ENCODE measurements around the gene ERBIN. TPM values are rescaled to one million over a fixed set of nuclear protein-coding genes. Genes with fewer than 3 reads are reported as not detected.

Gene ERBIN
- total RNA-seq, 4 donors from 2014 or later = 78.2 to 104 (median 95.3) TPM

- 48 to 67% methylated on average over 1 of the region's 1 CpG for WGBS, 2 donors
- H3K4me3 ChIP-seq (ENCODE audit: low read depth, poor library complexity, severe bottlenecking) = no peak overlapping the region
- TF ChIP-seq POLR2A (IDR thresholded peaks at IDR 0.05) (no peak), CTCF (IDR thresholded peaks at IDR 0.05) (no peak)
- intact Hi-C loops (cut with DNase I; ENCODE audit: low total_unique reads) = no loop called here
- DNase-seq (ENCODE audit: low spot score in 2 of 2) = no peak
These were observed 59.7 kb downstream of the ERBIN start for GRCh38 chr5:65986050-65986451.

- 85 to 92% methylated on average over 3 of the region's 3 CpGs for whole genome bisulfite sequencing, 2 donors
- intact Hi-C loops (cut with DNase I; ENCODE audit: low total_unique reads) = no loop called here
- DNase-seq (ENCODE audit: low spot score in 2 of 2) = no peak
- TF ChIP-seq POLR2A (IDR thresholded peaks at IDR 0.05) (no peak), CTCF (IDR thresholded peaks at IDR 0.05) (no peak)
- no peak overlapping the region for H3K4me3 ChIP-seq (ENCODE audit: low read depth, poor library complexity, severe bottlenecking)
These were observed 60.4 kb downstream of the ERBIN start for GRCh38 chr5:65986796-65987195.

GRCh38 chr5:65987982-65988381 is 61.6 kb downstream of the ERBIN start:
- no peak overlapping the region for H3K4me3 ChIP-seq (ENCODE audit: low read depth, poor library complexity, severe bottlenecking)
- 95 to 96% methylated on average over 4 of the region's 4 CpGs for WGBS, 2 donors
- DNase-seq (ENCODE audit: low spot score in 2 of 2) = no peak
- intact Hi-C loops (cut with DNase I; ENCODE audit: low total_unique reads) = no loop called here
- TF ChIP-seq POLR2A (IDR thresholded peaks at IDR 0.05) = no peak
- no peak for TF ChIP-seq CTCF (IDR thresholded peaks at IDR 0.05)

GRCh38 chr5:65989158-65989557 is 62.8 kb downstream of the ERBIN start:
- no peak for DNase-seq (ENCODE audit: low spot score in 2 of 2)
- TF ChIP-seq POLR2A (IDR thresholded peaks at IDR 0.05) = no peak
- TF ChIP-seq CTCF (IDR thresholded peaks at IDR 0.05) = no peak
- H3K4me3 ChIP-seq (ENCODE audit: low read depth, poor library complexity, severe bottlenecking) = no peak overlapping the region
- WGBS, 2 donors = 81% methylated on average over 4 of the region's 4 CpGs
- intact Hi-C loops (cut with DNase I; ENCODE audit: low total_unique reads) = no loop called here

- intact Hi-C loops (cut with DNase I; ENCODE audit: low total_unique reads) = no loop called here
- TF ChIP-seq CTCF (IDR thresholded peaks at IDR 0.05) = no peak
- TF ChIP-seq POLR2A (IDR thresholded peaks at IDR 0.05) = no peak
These were observed 66.3 kb downstream of the ERBIN start for GRCh38 chr5:65992630-65993029.

GRCh38 chr5:65994117-65994786 is 67.9 kb downstream of the ERBIN start:
- intact Hi-C loops (cut with DNase I; ENCODE audit: low total_unique reads) = no loop called here
- WGBS, 2 donors = 97 to 98% methylated on average over 1 of the region's 1 CpG
- no peak overlapping the region for H3K4me3 ChIP-seq (ENCODE audit: low read depth, poor library complexity, severe bottlenecking)
- TF ChIP-seq CTCF (IDR thresholded peaks at IDR 0.05) (no peak), POLR2A (IDR thresholded peaks at IDR 0.05) (no peak)
- no peak for DNase-seq (ENCODE audit: low spot score in 2 of 2)

More at GRCh38 chr5:65992630-65993029, 66.3 kb downstream of the ERBIN start:
- H3K4me3 ChIP-seq (ENCODE audit: low read depth, poor library complexity, severe bottlenecking) = no peak overlapping the region
- 80 to 83% methylated on average over 7 of the region's 7 CpGs for WGBS, 2 donors
- no peak for DNase-seq (ENCODE audit: low spot score in 2 of 2)
